Measurements from ENCODE around the gene TGM4. TPM values are rescaled to one million over a fixed set of nuclear protein-coding genes. Genes with fewer than 3 reads are reported as not detected.
A peak's percentile ranks its signal among the peaks of the same experiment; 100 is the strongest.

The TGM4 gene
- total RNA-seq, 4 donors from 2014 or later = not detected

DNA sequence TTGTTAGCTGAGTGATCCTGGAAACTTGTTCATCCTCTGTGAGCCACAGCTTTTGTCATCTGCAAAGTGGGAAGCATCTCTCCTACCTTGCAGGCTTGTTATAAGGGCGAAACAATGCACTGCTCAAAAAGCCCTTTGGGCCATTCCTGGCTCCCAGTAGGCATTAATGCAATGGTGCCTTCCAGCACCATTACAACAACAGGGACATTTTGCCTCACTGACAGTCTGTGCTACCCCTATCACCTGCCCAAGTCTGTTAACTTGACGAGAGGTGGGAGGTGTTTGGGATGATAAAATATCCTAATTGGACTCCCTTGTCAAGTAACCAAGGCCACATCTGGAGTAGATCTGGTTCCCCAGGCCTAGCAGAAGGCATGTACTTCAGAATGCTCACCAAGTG is 57.4 kb downstream of the TGM4 start:
- TF ChIP-seq POLR2AphosphoS5 (IDR thresholded peaks at IDR 0.05) (no peak), POLR2A (IDR thresholded peaks at IDR 0.05; ENCODE audit: low read depth) (no peak), EP300 (IDR thresholded peaks at IDR 0.05) (no peak), CTCF (IDR thresholded peaks at IDR 0.05) (no peak)
- Histone ChIP-seq H3K4me1 (no peaks in the 10 kb centered on the region), H3K27ac (replicated peaks in 1 of 4) (no peak overlapping the region), H3K36me3 (peaks cover 20 to 81% (median 74%) of the 10 kb centered on the region in 4 donors), H3K27me3 (no peaks in the 10 kb centered on the region), H3K9me3 (no peaks in the 10 kb centered on the region), H3K4me3 (no peak overlapping the region)
- intact Hi-C loops (cut with DNase I) = no loop called here
- DNase-seq (ENCODE audit: extremely low spot score) = no peak
- 92% methylated on average over 2 of the region's 2 CpGs for WGBS

DNA sequence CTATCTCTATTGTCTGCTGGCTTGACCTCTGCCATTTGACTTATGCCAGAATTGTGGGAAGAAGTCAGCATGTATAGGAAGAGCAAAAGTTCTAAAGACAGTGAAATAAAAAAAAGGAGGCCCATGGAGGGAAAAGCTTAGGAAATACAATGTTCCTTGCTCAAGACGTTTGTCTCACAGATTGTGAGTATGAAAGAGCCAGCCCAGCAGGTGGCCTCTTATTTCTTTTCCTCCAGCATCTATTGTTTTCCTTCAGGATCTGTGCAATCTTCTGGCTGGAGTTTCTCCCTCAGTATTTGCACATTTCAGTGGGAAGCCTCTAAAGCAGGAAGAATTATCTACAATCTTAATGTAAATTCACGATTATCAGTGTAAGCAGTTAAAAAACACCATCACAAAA is 57.9 kb downstream of the TGM4 start:
- Histone ChIP-seq H3K27ac (replicated peaks in 1 of 4) (no peak overlapping the region), H3K27me3 (no peaks in the 10 kb centered on the region), H3K4me3 (no peak overlapping the region), H3K9me3 (no peaks in the 10 kb centered on the region), H3K4me1 (no peaks in the 10 kb centered on the region), H3K36me3 (peaks cover 23 to 81% (median 73%) of the 10 kb centered on the region in 4 donors)
- WGBS = 74% methylated on average over 2 of the region's 2 CpGs
- DNase-seq (ENCODE audit: extremely low spot score) = no peak
- TF ChIP-seq POLR2A (IDR thresholded peaks at IDR 0.05; ENCODE audit: low read depth) (no peak), EP300 (IDR thresholded peaks at IDR 0.05) (no peak), POLR2AphosphoS5 (IDR thresholded peaks at IDR 0.05) (no peak), CTCF (IDR thresholded peaks at IDR 0.05) (no peak)
- intact Hi-C loops (cut with DNase I) = no loop called here

- H3K4me3 ChIP-seq = no peak overlapping the region
- no peaks in the 10 kb centered on the region for H3K9me3 ChIP-seq
- intact Hi-C loops (cut with DNase I) = no loop called here
- no peak overlapping the region for H3K27ac ChIP-seq (replicated peaks in 1 of 4)
- TF ChIP-seq CTCF (IDR thresholded peaks at IDR 0.05) (no peak), EP300 (IDR thresholded peaks at IDR 0.05) (no peak), POLR2AphosphoS5 (IDR thresholded peaks at IDR 0.05) (no peak), POLR2A (IDR thresholded peaks at IDR 0.05; ENCODE audit: low read depth) (no peak)
- no peak for DNase-seq (ENCODE audit: extremely low spot score)
- H3K27me3 ChIP-seq = no peaks in the 10 kb centered on the region
- peaks cover 20 to 79% (median 69%) of the 10 kb centered on the region in 4 donors for H3K36me3 ChIP-seq
- 95% methylated on average over 10 of the region's 14 CpGs for WGBS
- H3K4me1 ChIP-seq = no peaks in the 10 kb centered on the region
These were observed 58.9 kb downstream of the TGM4 start for GRCh38 chr3:44932986-44933944.

DNA sequence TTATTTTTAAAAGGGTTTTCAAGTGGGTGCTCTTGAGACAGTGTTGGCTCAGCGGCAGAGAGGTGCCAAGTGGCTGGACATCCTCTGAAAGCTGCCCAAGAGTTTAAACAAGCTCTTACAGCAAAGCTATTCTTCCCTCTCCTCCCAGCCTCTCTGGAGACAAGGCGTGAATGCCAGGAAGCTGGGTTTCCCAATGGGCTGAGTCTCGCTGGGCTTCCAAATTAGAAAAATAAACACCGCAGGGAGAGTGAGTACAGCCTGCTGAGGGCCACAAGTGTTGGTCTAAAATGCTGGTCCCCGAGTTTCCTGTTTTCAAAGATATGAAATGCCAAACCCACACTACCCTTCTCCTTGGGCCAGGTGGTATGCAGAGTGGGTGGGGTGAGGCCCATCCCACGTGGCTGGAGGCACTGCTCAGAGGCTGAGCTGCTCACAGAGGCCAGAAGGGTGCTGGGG is 65.2 kb downstream of the TGM4 start:
- TF ChIP-seq POLR2AphosphoS5 (IDR thresholded peaks at IDR 0.05) = no peak
- no peak for TF ChIP-seq CTCF (IDR thresholded peaks at IDR 0.05)
- no peak for DNase-seq (ENCODE audit: extremely low spot score)
- intact Hi-C loops (cut with DNase I) = no loop called here
- peaks cover 39 to 81% (median 67%) of the 10 kb centered on the region in 4 donors for H3K36me3 ChIP-seq
- H3K9me3 ChIP-seq = no peaks in the 10 kb centered on the region
- H3K4me1 ChIP-seq = peaks cover 0 to 15% (median 10%) of the 10 kb centered on the region in 4 donors
- no peak overlapping the region for H3K4me3 ChIP-seq
- WGBS = 72% methylated on average over 5 of the region's 6 CpGs
- peak overlapping the region in 1 of 4 donors; percentile 16 for H3K27ac ChIP-seq (replicated peaks in 1 of 4)
- H3K27me3 ChIP-seq = no peaks in the 10 kb centered on the region

Measured in esophagus muscularis mucosa (tissue), 4 donors.